Measurements from ENCODE around the gene NEURL3. TPM values are rescaled to one million over a fixed set of nuclear protein-coding genes. Genes with fewer than 3 reads are reported as not detected.

NEURL3 gene
- total RNA-seq, 2 donors from 2014 or later, result 40.7 to 71.2 TPM

DNA sequence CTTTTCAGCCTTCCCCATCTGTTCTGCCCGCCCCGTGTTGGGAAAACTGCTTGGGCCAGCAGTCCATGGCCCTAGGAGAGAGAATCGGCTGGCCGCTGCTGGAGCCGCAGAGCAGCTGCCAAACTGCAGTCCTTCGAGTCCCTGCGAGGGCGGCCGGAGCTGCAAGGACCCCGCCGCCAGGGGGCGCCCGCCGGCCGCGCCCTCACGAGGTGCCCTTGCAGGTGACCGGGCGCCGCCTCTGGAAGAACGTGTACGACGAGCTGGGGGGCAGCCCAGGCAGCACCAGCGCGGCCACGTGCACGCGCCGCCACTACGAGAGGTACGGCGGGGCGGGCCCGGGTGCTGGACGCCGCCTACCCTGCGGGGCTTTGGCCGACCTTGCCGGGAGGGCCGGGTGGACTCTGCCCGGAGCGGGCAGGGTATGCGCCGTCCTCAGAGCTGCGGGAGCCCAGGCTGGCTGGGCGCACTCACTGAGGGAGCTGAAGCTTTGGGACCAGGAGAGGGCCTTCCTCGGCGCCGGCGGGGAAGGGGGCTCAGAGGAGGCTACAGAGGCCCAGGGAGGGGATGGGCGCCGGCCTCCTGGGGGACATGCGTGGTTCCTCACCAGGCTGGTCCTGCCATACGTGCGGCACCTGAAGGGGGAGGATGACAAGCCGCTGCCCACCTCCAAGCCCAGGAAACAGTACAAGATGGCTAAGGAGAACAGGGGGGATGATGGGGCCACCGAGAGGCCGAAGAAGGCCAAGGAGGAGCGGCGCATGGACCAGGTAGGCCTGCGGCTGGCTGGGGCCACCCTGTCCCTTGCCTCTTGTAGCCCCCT lies 45.0 kb upstream of the NEURL3 start:
- H3K27me3 ChIP-seq, result no peaks in the 10 kb centered on the region
- WGBS, 2 donors, result 40 to 75% methylated on average over 16 to 49 of the region's 61 CpGs
- peak overlapping the region in 1 of 4 donors; percentile 7 for H3K27ac ChIP-seq
- peaks cover 0 to 3% of the 10 kb centered on the region in 2 donors for H3K36me3 ChIP-seq (replicated peaks in 1 of 2; ENCODE audit: insufficient read depth in 1 of 2, low read depth in 2 of 2)
- intact Hi-C loops (cut with DNase I), result loop anchor here (5.0 kb wide), 1 partner anchor 252 kb away; no protein-coding TSS in a partner anchor
- peaks cover 19% of the 10 kb centered on the region for H3K4me1 ChIP-seq
- ATAC-seq, result peak; percentile 88
- peak; percentile 85 to 94 (median 88) for DNase-seq
- H3K9me3 ChIP-seq, result no peaks in the 10 kb centered on the region
- H3K4me3 ChIP-seq, result no peak overlapping the region
- TF ChIP-seq CTCF (IDR thresholded peaks at IDR 0.05), result peak; percentile 67 to 98 (median 84)
- no peak for TF ChIP-seq POLR2A (IDR thresholded peaks at IDR 0.05)

- H3K9me3 ChIP-seq, result no peaks in the 10 kb centered on the region
- DNase-seq (no peak), ATAC-seq (no peak)
- TF ChIP-seq CTCF (IDR thresholded peaks at IDR 0.05) (no peak), POLR2A (IDR thresholded peaks at IDR 0.05) (no peak)
- 60 to 76% methylated on average over 1 to 4 of the region's 4 CpGs for WGBS, 2 donors
- peaks cover 0 to 3% of the 10 kb centered on the region in 2 donors for H3K36me3 ChIP-seq (replicated peaks in 1 of 2; ENCODE audit: insufficient read depth in 1 of 2, low read depth in 2 of 2)
- no peaks in the 10 kb centered on the region for H3K27me3 ChIP-seq
- H3K4me3 ChIP-seq, result no peak overlapping the region
- H3K4me1 ChIP-seq, result peaks cover 17% of the 10 kb centered on the region
- H3K27ac ChIP-seq, result no peak overlapping the region
- intact Hi-C loops (cut with DNase I), result no loop called here
Measured at GRCh38 chr2:96549466-96549785, 44.3 kb upstream of the NEURL3 start.

DNA sequence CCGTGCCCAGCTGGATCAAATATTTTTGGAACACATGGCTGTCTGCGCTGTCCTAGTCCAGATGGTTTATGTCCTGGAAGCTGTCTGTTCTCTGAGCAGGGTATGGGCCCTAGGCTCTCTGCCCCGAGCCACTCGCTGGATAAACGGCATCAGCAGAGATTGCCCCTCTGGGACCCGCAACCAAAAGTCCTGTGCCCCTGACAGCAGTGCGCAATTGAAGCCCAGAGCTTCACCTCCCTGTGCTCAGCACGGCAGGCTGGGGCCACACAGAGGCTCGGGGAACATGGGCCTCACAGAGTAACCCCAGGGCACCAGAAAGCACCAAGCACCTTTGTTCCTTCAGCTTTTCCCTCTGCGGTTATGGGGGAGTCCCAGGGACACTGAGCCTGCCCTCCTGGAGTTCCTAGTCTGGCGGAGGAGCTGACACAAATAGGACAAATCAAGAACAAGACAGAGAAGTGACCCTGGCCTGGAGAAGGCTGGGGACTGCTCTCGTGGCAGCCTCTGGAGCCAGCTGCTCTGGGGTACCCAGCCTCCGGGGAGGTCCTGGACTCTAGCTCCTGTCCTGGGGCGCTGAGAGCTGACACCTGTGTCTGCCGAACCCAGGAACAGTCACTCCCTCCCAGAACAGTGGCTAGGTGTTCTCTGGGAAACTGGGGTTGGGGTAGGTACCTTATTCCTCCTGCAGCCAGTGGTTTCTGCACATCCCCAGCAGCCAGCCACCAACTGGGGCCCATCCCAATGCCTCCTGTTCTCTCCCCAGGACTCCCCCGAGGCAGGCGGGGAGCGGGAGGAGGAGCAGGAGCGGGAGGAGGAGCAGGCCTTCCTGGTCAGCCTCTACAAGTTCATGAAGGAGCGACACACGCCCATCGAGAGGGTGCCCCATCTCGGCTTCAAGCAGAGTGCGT lies 43.7 kb upstream of the NEURL3 start:
- DNase-seq (no peak), ATAC-seq (no peak)
- H3K27ac ChIP-seq, result no peak overlapping the region
- H3K4me3 ChIP-seq, result no peak overlapping the region
- 92 to 94% methylated on average over 7 to 24 of the region's 24 CpGs for WGBS, 2 donors
- no peaks in the 10 kb centered on the region for H3K27me3 ChIP-seq
- TF ChIP-seq CTCF (IDR thresholded peaks at IDR 0.05) (no peak), POLR2A (IDR thresholded peaks at IDR 0.05) (no peak)
- intact Hi-C loops (cut with DNase I), result no loop called here
- peaks cover 0 to 3% of the 10 kb centered on the region in 2 donors for H3K36me3 ChIP-seq (replicated peaks in 1 of 2; ENCODE audit: insufficient read depth in 1 of 2, low read depth in 2 of 2)
- no peaks in the 10 kb centered on the region for H3K9me3 ChIP-seq
- peaks cover 12% of the 10 kb centered on the region for H3K4me1 ChIP-seq

GRCh38 chr2:96547731-96548171 lies 42.6 kb upstream of the NEURL3 start:
- TF ChIP-seq CTCF (IDR thresholded peaks at IDR 0.05) (no peak), POLR2A (IDR thresholded peaks at IDR 0.05) (no peak)
- intact Hi-C loops (cut with DNase I), result no loop called here
- Histone ChIP-seq H3K36me3 (replicated peaks in 1 of 2; ENCODE audit: insufficient read depth in 1 of 2, low read depth in 2 of 2) (peaks cover 0 to 3% of the 10 kb centered on the region in 2 donors), H3K27me3 (no peaks in the 10 kb centered on the region), H3K4me3 (no peak overlapping the region), H3K4me1 (peaks cover 12% of the 10 kb centered on the region), H3K9me3 (no peaks in the 10 kb centered on the region), H3K27ac (no peak overlapping the region)
- no peak for DNase-seq
- WGBS, 2 donors, result 90 to 93% methylated on average over 6 of the region's 6 CpGs
- ATAC-seq, result no peak
